Panc1 (cell line): Measurements from ENCODE around the gene NELFB.

Experiments
- CTCF ChIP-seq: fragments of 450-650 bp; IDR thresholded peaks from 2 replicates; pipeline ENCODE4 v1.5.1; 2017; ENCODE audit warnings: mild to moderate bottlenecking
- TCF7L2 ChIP-seq: IDR thresholded peaks from 2 replicates; pipeline ENCODE4 v1.6.1; 2011; ENCODE audit warnings: mild to moderate bottlenecking, low read depth, low read length, inconsistent platforms

- no peak for TF ChIP-seq CTCF
- no peak for TF ChIP-seq TCF7L2
These were observed 1.2 kb upstream of the NELFB start for GRCh38 chr9:137253717-137254623.
